ENCODE results near the gene NFIA. TPM values are rescaled to one million over a fixed set of nuclear protein-coding genes. Genes with fewer than 3 reads are reported as not detected.

The NFIA gene
- total and polyA plus RNA-seq, 2 of the 13 experiments (the other 11 are each of a cell fraction or from before 2014, with no cell fraction given): 14.7 to 28.5 TPM

- TF ChIP-seq ZNF441 (CRISPR knock-in tag; IDR thresholded peaks at IDR 0.05; ENCODE audit: borderline replicate concordance) (no peak), ZNF430 (CRISPR knock-in tag; IDR thresholded peaks at IDR 0.05) (no peak)
Measured at GRCh38 chr1:61131716-61132115, 49.4 kb downstream of the NFIA start (continued).

- Histone ChIP-seq H2AFZ (ENCODE audit: low read length) (no peak overlapping the region), H3K4me3 (replicated peaks in 1 of 3; ENCODE audit: insufficient read depth in 1 of 3, low read depth in 2 of 3, low read length in 3 of 3) (no peak overlapping the region), H3K9me3 (ENCODE audit: low read length) (no peaks in the 10 kb centered on the region), H3K79me2 (ENCODE audit: insufficient read depth, low read length) (peaks cover 95% of the 10 kb centered on the region), H3K4me1 (ENCODE audit: insufficient read depth, low read length) (peaks cover 28% of the 10 kb centered on the region), H3K27ac (ENCODE audit: extremely low read length, insufficient read depth, low read length) (no peak overlapping the region), H3K36me3 (replicated peaks in 1 of 2; ENCODE audit: control insufficient read depth in 1 of 2, insufficient read depth in 2 of 2, low read length in 2 of 2) (peaks cover 0 to 10% of the 10 kb centered on the region in 2 experiments; a peak in 3 of 5 replicates), H3K4me2 (ENCODE audit: low read depth, low read length) (no peak overlapping the region), H4K20me1 (ENCODE audit: insufficient read depth, low read length) (peaks cover 6% of the 10 kb centered on the region), H3K27me3 (ENCODE audit: control insufficient read depth in 1 of 2, insufficient read depth in 2 of 2, low read length in 2 of 2) (no peaks in the 10 kb centered on the region), H3K9ac (ENCODE audit: insufficient read depth, low read depth, low read length) (no peak overlapping the region)
- ChIA-PET CTCF (ENCODE audit: low intra/inter-chr PET ratio, low total read pairs) (no interaction called here), POLR2A (no interaction called here)
- FAIRE-seq (no peak), ATAC-seq (no peak), DNase-seq (ENCODE audit: low spot score) (no peak)
- intact Hi-C loops (cut with micrococcal nuclease; ENCODE audit: unreplicated experiment) (no loop called here), in situ Hi-C loops (cut with HindIII; ENCODE audit: extremely low pct_ligation_motif_present, low pct_unique_long_range_greater_than_20kb) (no loop called here)
- no peak for TF ChIP-seq MIER3 (CRISPR knock-in tag; IDR thresholded peaks at IDR 0.05; ENCODE audit: borderline replicate concordance)
- TF ChIP-seq DMAP1 (CRISPR knock-in tag; IDR thresholded peaks at IDR 0.05): no peak
- TF ChIP-seq SIN3B (IDR thresholded peaks at IDR 0.05; ENCODE audit: low read length): no peak
- no peak for TF ChIP-seq ZNF121 (CRISPR knock-in tag; IDR thresholded peaks at IDR 0.05)
- TF ChIP-seq ATRX (CRISPR knock-in tag; IDR thresholded peaks at IDR 0.05; ENCODE audit: borderline replicate concordance): no peak
- no peak for TF ChIP-seq ZNF362 (CRISPR knock-in tag; IDR thresholded peaks at IDR 0.05; ENCODE audit: borderline replicate concordance)
- no peak for TF ChIP-seq MLLT10 (CRISPR knock-in tag; IDR thresholded peaks at IDR 0.05)
- no peak for TF ChIP-seq ZFP41 (CRISPR knock-in tag; IDR thresholded peaks at IDR 0.05; ENCODE audit: borderline replicate concordance)
- TF ChIP-seq ZNF251 (CRISPR knock-in tag; IDR thresholded peaks at IDR 0.05): no peak
- no peak for TF ChIP-seq ZNF776 (CRISPR knock-in tag; IDR thresholded peaks at IDR 0.05)
- TF ChIP-seq SALL1 (CRISPR knock-in tag; IDR thresholded peaks at IDR 0.05): no peak
- no peak for TF ChIP-seq RBAK (CRISPR knock-in tag; IDR thresholded peaks at IDR 0.05)
- TF ChIP-seq MTA3 (CRISPR knock-in tag; IDR thresholded peaks at IDR 0.05): no peak
- BruUV-seq (replicated peaks): no TSS peak
- WGBS (ENCODE audit: low lambda C conversion rate): 97% methylated on average over 5 of the region's 5 CpGs
Measured at GRCh38 chr1:61132176-61132638, 49.8 kb downstream of the NFIA start.
